ENCODE results near the gene RCBTB2.

Gene RCBTB2

GRCh38 chr13:48563626-48564025, 30.7 kb upstream of the RCBTB2 start:
- DNase-seq (ENCODE audit: low spot score), result no peak

GRCh38 chr13:48562296-48563066, 29.6 kb upstream of the RCBTB2 start:
- DNase-seq (ENCODE audit: low spot score), result no peak

- DNase-seq (ENCODE audit: low spot score), result no peak
Measured at GRCh38 chr13:48561466-48562235, 28.8 kb upstream of the RCBTB2 start.

- DNase-seq (ENCODE audit: low spot score), result no peak
Measured at GRCh38 chr13:48560657-48561337, 27.9 kb upstream of the RCBTB2 start.

GRCh38 chr13:48559638-48560320, 26.9 kb upstream of the RCBTB2 start:
- DNase-seq (ENCODE audit: low spot score), result no peak

GRCh38 chr13:48556817-48557216, 23.9 kb upstream of the RCBTB2 start:
- DNase-seq (ENCODE audit: low spot score), result no peak

- no peak for DNase-seq (ENCODE audit: low spot score)
Measured at GRCh38 chr13:48555441-48555840, 22.6 kb upstream of the RCBTB2 start.

GRCh38 chr13:48551329-48551728, 18.4 kb upstream of the RCBTB2 start:
- DNase-seq (ENCODE audit: low spot score), result no peak

- DNase-seq (ENCODE audit: low spot score), result no peak
Measured at GRCh38 chr13:48549658-48550057, 16.8 kb upstream of the RCBTB2 start.

- DNase-seq (ENCODE audit: low spot score), result no peak
Measured at GRCh38 chr13:48547663-48548092, 14.8 kb upstream of the RCBTB2 start.

- no peak for DNase-seq (ENCODE audit: low spot score)
Measured at GRCh38 chr13:48545608-48546007, 12.7 kb upstream of the RCBTB2 start.

- no peak for DNase-seq (ENCODE audit: low spot score)
Measured at GRCh38 chr13:48542581-48543341, 9.9 kb upstream of the RCBTB2 start.

- DNase-seq (ENCODE audit: low spot score), result no peak
Measured at GRCh38 chr13:48542138-48542537, 9.3 kb upstream of the RCBTB2 start.

- no peak for DNase-seq (ENCODE audit: low spot score)
Measured at GRCh38 chr13:48539550-48539949, 6.7 kb upstream of the RCBTB2 start.

GRCh38 chr13:48536621-48537250, 3.9 kb upstream of the RCBTB2 start:
- DNase-seq (ENCODE audit: low spot score), result no peak

- DNase-seq (ENCODE audit: low spot score), result no peak
Measured at GRCh38 chr13:48535766-48536165, 2.9 kb upstream of the RCBTB2 start.

- no peak for DNase-seq (ENCODE audit: low spot score)
Measured at GRCh38 chr13:48534911-48535501, 2.1 kb upstream of the RCBTB2 start.

GRCh38 chr13:48533961-48534600, 1.2 kb upstream of the RCBTB2 start:
- no peak for DNase-seq (ENCODE audit: low spot score)

- no peak for DNase-seq (ENCODE audit: low spot score)
Measured at GRCh38 chr13:48532256-48532505, 699 bp downstream of the RCBTB2 start.
